Aorta (tissue), 5 donors: Measurements from ENCODE around the gene NUSAP1. TPM values are rescaled to one million over a fixed set of nuclear protein-coding genes. Genes with fewer than 3 reads are reported as not detected.
A peak's percentile ranks its signal among the peaks of the same experiment; 100 is the strongest.
"Not testable (repeated sequence)": the region's sequence is repeated elsewhere in the genome, so short reads cannot be mapped to it uniquely, and the experiment has no call there.

Experiments
- ATAC-seq: fragments of 200-7000 bp; cut with Tn5 transposase; one replicate; pipeline ENCODE4 v1.9.1; 2022; ENCODE audit warnings: moderate library complexity; ENCODE audit not compliant: low FRiP score
- DNase-seq, 2 donors: peaks; one replicate each; pipeline ENCODE4 v3.0.0-alpha.2; 2020
- H3K27ac ChIP-seq, 2 donors: one replicate each; pipeline ENCODE4 v1.5.1; 2013; ENCODE audit warnings: low read length in 2 of 2, mild to moderate bottlenecking in 2 of 2, moderate library complexity in 2 of 2, control low read depth in 1 of 2, inconsistent platforms in 1 of 2, low read depth in 1 of 2
- H3K27me3 ChIP-seq, 2 donors: one replicate each; pipeline ENCODE4 v1.6.1; 2013; ENCODE audit warnings: control low read depth in 1 of 2, low read length in 1 of 2, mild to moderate bottlenecking in 1 of 2, moderate library complexity in 1 of 2; ENCODE audit not compliant: insufficient read depth in 2 of 2, control insufficient read depth in 1 of 2
- H3K36me3 ChIP-seq, 2 donors: one replicate each; pipeline ENCODE4 v1.6.1; 2013; ENCODE audit warnings: control low read depth in 1 of 2, low read length in 1 of 2, mild to moderate bottlenecking in 1 of 2; ENCODE audit not compliant: insufficient read depth in 2 of 2, control insufficient read depth in 1 of 2
- H3K4me1 ChIP-seq, 2 donors: one replicate each; pipeline ENCODE4 v1.6.1; 2013; ENCODE audit warnings: low read length in 2 of 2, control low read depth in 1 of 2, mild to moderate bottlenecking in 1 of 2, moderate library complexity in 1 of 2; ENCODE audit not compliant: insufficient read depth in 2 of 2, control insufficient read depth in 1 of 2
- H3K4me3 ChIP-seq, 2 donors: one replicate each; pipeline ENCODE4 v1.5.1; 2013; ENCODE audit warnings: low read length in 2 of 2, control low read depth in 1 of 2, mild to moderate bottlenecking in 1 of 2
- H3K9me3 ChIP-seq: one replicate; pipeline ENCODE4 v1.6.1; 2013; ENCODE audit warnings: mild to moderate bottlenecking, low read length; ENCODE audit not compliant: control insufficient read depth
- WGBS, 2 donors: extraction: QIAGEN DNeasy Blood & Tissue Kit; methylation state at CpG; one replicate each; pipeline ENCODE4 v1.1.7; 2013; 5-methylcytosine and 5-hydroxymethylcytosine counted together
- intact Hi-C, 2 donors: fragments of 100-400 bp; cut with DNase I; formaldehyde crosslinking; loops; one replicate each; pipeline versions ENCODE4 v1.14.2 to v1.15.0; 2022
- long read RNA-seq, 2 donors: library from polyadenylated mRNA; unstranded; transcript quantifications; one replicate each; pipeline ENCODE4 v2.0.0, GENCODE V29; 2020 to 2021
- polyA plus RNA-seq, 2 donors: library from polyadenylated mRNA; stranded (reverse); fragments of 200-250 nt; gene quantifications; one replicate each; pipeline ENCODE4 v1.2.3, GENCODE V29; 2013
- total RNA-seq, 2 donors: library from RNA; stranded (reverse); fragmentation: NEBNext Ultra II Directional; extraction: Animal tissue kit (Norgen Biotek cat#: 25700); gene quantifications; one replicate each; pipeline ENCODE4 v1.2.1, GENCODE V29; 2021
- donor health status: healthy with polysubstance abuse.
- donor health status: Bipolar disorder and iron deficiency.
- donor health status: DM: no; HTN: no; CAD: no.
- donor health status: DM: no; HTN: no; CAD: no.
- donor health status: DM: yes; HTN: yes; CAD: no.

Gene NUSAP1
- 1 to 10 TPM; 2.9 to 6.7 TPM for total RNA-seq
- 1 to 10 TPM in 1 of 2 donors, under 1 TPM in 1; 0.90 to 9.0 TPM for polyA plus RNA-seq
- long read RNA-seq, donor 1, partial matches to known transcripts: 0 of 2 reads
- long read RNA-seq, donor 1, other reads (novel, unspliced or antisense): 2 of 2 reads
- long read RNA-seq, donor 2, partial matches to known transcripts: 1 of 6 reads
- long read RNA-seq, donor 2, other reads (novel, unspliced or antisense): 3 of 6 reads

DNA sequence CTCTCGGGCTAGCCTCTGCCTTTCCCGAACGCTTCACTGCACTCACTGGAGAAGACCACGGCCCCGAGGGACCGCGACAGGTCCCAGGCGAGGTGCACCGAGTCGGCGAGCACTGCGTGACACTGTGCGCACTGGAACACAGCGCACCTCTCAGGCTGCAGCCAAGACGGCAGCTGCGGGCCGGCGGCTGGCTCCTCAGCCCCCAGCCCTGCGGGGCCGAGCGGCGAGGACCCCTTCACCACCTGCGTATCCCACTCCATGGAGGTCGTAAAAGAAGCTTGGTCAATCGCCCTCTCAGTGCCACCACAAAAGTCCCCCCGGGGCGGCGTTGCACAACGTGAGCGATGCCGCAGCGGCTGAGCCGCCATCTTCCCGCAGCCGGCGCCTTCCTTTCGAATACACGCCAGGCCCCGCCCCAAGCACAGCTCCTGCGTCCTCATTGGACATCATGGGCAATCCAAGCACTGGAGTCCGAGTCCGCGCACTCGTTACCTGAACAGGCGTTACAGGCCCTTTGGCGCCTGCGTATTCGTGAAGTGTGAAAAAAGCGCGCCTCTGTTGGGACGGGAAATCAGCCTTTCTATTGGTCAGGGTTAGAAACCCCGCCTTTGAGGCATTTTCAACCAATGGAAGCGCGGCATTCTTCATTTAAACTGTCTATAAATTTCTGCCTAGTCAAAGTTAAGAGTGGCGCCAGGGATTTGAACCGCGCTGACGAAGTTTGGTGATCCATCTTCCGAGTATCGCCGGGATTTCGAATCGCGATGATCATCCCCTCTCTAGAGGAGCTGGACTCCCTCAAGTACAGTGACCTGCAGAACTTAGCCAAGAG, at the start of gene NUSAP1, which contains the start of gene OIP5:
TSS of gene NUSAP1 (plus strand) at position 688 of the 832 bp plus-strand sequence. CDS start at position 765, 77 bp downstream.
TSS of gene OIP5 (minus strand) at position 398 of the 832 bp plus-strand sequence. CDS start at position 368, 30 bp downstream.
- Histone ChIP-seq H3K36me3 (no peaks in the 10 kb centered on the region), H3K9me3 (no peaks in the 10 kb centered on the region), H3K27ac (no peak within 1 kb of the TSS), H3K27me3 (no peaks in the 10 kb centered on the region), H3K4me3 (peak within 1 kb of the TSS; percentile 50 to 80), H3K4me1 (peaks cover 0 to 6% of the 10 kb centered on the region in 2 donors)
- 0% methylated on average over 64 of the region's 64 CpGs for WGBS, 2 donors
- intact Hi-C loops: loop anchor here in 1 of 2 donors (10.0 kb wide), 1 partner anchor 438 kb away; the partner anchor contains the start of gene VPS18
- DNase-seq (peak; percentile 98 to 99), ATAC-seq (peak; percentile 99)

- Histone ChIP-seq H3K27ac (peak overlapping the region in 1 of 2 donors; percentile 47), H3K4me3 (peak overlapping the region; percentile 12 to 36)
- WGBS, 2 donors: 36 to 38% methylated on average over 19 of the region's 19 CpGs
- ATAC-seq, DNase-seq, H3K27me3 ChIP-seq, H3K4me1 ChIP-seq, intact Hi-C loops, H3K36me3 ChIP-seq, H3K9me3 ChIP-seq: not testable (repeated sequence)
These were observed 49.6 kb upstream of the NUSAP1 start for GRCh38 chr15:41282980-41283652.

DNA sequence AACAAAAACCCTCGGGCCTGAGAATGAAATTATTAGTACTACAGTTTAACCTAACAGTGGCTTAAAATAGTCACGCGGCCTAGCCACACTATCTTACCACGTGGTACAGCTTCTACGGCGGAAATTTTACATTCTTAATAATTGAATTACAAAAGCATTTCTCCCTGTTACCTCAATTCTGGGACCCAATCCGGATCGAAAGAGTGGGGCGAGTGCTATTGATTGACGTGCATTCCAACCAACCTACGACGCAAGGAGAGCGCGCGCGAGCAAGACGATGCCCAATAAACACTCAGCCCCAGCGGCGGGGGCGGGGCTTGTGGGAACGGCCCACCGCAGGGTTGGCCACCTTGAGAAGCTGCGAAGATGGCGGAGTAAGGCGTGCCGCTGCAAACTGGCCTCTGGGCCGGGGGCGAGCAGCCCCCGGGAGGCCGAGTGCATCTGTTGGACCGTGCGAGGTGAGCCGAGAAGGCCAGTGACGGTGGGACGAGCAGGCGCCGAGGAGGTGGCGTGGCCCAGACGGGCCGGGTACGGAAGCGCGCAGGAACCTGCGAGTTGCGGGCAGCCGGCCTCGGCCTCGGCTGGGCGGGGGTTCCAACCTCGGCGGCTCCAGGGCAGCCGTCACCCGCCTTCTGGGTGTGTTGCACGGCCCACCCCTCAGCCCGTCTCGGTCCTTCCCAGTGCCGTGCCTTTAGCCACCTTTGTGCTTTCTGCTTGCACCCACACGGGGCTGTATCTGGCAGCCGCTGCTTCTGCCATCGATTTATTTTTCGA, 48.8 kb upstream of the NUSAP1 start:
- Histone ChIP-seq H3K27ac (peak overlapping the region; percentile 58 to 73), H3K4me3 (peak overlapping the region; percentile 45 to 52), H3K27me3 (no peaks in the 10 kb centered on the region), H3K9me3 (no peaks in the 10 kb centered on the region), H3K4me1 (no peaks in the 10 kb centered on the region), H3K36me3 (no peaks in the 10 kb centered on the region)
- ATAC-seq (peak; percentile 100), DNase-seq (peak; percentile 99)
- WGBS, 2 donors: 0% methylated on average over 55 to 61 of the region's 61 CpGs
- intact Hi-C loops: no loop called here

DNA sequence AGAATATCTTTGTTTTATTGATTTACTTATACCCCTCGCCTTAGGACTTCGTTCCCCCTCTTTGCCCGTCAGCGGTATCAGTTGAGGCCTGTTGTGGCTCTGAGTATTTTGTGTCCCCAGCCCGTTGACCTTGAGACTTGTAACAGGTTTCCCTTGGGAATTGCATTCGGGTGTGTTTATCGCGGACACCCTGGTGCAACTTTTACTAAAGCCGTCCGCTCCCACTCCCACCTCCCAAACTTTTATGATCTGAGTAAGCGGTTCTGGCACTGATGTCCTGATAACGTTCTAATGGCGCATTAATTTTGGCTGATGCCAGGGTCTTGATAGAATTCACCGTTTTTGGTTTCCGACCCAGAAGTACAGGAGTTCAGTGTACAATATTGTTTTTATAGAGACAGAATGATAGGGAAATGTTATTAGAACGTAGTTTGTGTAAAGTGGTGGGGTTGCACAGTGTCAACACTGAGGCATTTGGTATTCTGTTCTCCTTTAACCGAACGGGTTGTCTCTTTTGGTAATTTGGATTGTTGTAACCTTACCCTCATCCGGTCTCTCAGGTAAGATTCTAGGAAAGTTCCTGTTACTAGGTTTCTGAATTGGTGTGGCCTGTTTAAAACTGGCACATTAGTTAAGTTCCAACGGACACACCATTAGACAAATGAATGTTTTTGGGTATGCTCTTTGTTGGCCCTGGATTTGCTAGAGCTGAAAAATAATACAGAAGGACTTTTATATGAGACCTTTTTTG, 48.1 kb upstream of the NUSAP1 start:
- intact Hi-C loops: no loop called here
- H3K4me1 ChIP-seq: no peaks in the 10 kb centered on the region
- DNase-seq (no peak), ATAC-seq (peak; percentile 20)
- H3K27ac ChIP-seq: peak overlapping the region in 1 of 2 donors; percentile 73
- H3K9me3 ChIP-seq: no peaks in the 10 kb centered on the region
- H3K4me3 ChIP-seq: peak overlapping the region; percentile 45 to 52
- no peaks in the 10 kb centered on the region for H3K27me3 ChIP-seq
- no peaks in the 10 kb centered on the region for H3K36me3 ChIP-seq
- 0% methylated on average over 20 of the region's 20 CpGs for WGBS, 2 donors

DNA sequence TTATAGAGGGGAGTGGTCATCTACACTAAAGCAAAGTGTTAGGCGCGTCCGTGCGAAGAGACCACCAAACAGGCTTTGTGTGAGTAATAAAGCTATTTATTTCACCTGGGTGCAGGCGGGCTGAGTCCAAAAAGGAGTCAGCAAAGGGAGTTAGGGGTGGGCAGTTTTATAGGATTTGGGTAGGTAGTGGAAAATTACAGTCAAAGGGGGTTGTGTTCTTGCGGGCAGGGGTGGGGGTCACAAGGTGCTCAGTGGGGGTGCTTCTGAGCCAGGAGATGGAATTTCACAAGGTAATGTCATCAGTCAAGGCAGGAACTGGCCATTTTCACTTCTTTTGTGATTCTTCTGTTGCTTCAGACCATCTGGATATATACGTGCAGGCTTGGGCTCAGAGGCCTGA, 47.4 kb upstream of the NUSAP1 start:
- ATAC-seq (no peak), DNase-seq (no peak)
- intact Hi-C loops: no loop called here
- H3K9me3 ChIP-seq: no peaks in the 10 kb centered on the region
- no peaks in the 10 kb centered on the region for H3K27me3 ChIP-seq
- H3K36me3 ChIP-seq: no peaks in the 10 kb centered on the region
- H3K27ac ChIP-seq: no peak overlapping the region
- no peaks in the 10 kb centered on the region for H3K4me1 ChIP-seq
- H3K4me3 ChIP-seq: peak overlapping the region in 1 of 2 donors; percentile 52
- WGBS, 2 donors: 43% methylated on average over 7 of the region's 7 CpGs

GRCh38 chr15:41286665-41287333, 45.9 kb upstream of the NUSAP1 start:
- Histone ChIP-seq H3K4me3 (no peak overlapping the region), H3K36me3 (no peaks in the 10 kb centered on the region), H3K9me3 (no peaks in the 10 kb centered on the region), H3K4me1 (no peaks in the 10 kb centered on the region), H3K27me3 (no peaks in the 10 kb centered on the region), H3K27ac (no peak overlapping the region)
- intact Hi-C loops: no loop called here
- whole genome bisulfite sequencing, 2 donors: 96 to 97% methylated on average over 6 of the region's 6 CpGs
- ATAC-seq (no peak), DNase-seq (no peak)

DNA sequence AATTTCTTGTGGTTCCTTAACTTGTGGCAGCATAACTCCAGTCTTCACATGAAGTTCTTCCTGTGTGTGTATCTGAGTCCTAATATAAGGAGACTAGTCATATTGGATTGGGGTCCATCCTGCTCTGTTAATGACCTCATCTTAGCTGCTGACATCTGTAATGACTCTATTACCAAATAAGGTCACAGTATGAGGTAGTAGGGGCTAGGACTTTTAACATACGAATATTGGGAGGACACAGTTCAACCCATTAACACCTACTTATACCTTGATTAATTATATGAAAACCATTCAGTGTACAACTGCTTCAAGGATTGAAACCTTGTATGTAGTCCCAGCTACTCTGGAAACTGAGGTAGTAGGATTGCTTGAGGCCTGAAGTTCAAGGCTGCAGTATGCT, 44.2 kb upstream of the NUSAP1 start:
- Histone ChIP-seq H3K27me3 (no peaks in the 10 kb centered on the region), H3K9me3 (no peaks in the 10 kb centered on the region), H3K4me1 (no peaks in the 10 kb centered on the region), H3K27ac (no peak overlapping the region), H3K4me3 (no peak overlapping the region), H3K36me3 (no peaks in the 10 kb centered on the region)
- ATAC-seq (no peak), DNase-seq (no peak)
- WGBS, 2 donors: 15 to 55% methylated on average over 1 of the region's 1 CpG
- intact Hi-C loops: no loop called here
